GM21786 (cell line): ENCODE data around the gene KCNN1.
A peak's percentile ranks its signal among the peaks of the same experiment; 100 is the strongest.
"Not testable (repeated sequence)": the region's sequence is repeated elsewhere in the genome, so short reads cannot be mapped to it uniquely, and the experiment has no call there.

ENCODE experiments used
- ATAC-seq: cut with Tn5 transposase; IDR thresholded peaks from one replicate; pipeline ENCODE4 v1.9.1; 2021; ENCODE audit not compliant: unreplicated experiment

The KCNN1 gene

GRCh38 chr19:17966550-17967256 lies at the start of gene KCNN1:
TSS of gene KCNN1 (plus strand) at chr19:17967107. CDS start at chr19:17973889, 6,782 bp downstream.
- ATAC-seq: no peak

GRCh38 chr19:17918151-17918550 lies 48.8 kb upstream of the KCNN1 start:
- not testable (repeated sequence) for ATAC-seq

- not testable (repeated sequence) for ATAC-seq
These were observed 47.8 kb upstream of the KCNN1 start for GRCh38 chr19:17919122-17919521.

- no peak for ATAC-seq
These were observed 46.4 kb upstream of the KCNN1 start for GRCh38 chr19:17920527-17920926.

GRCh38 chr19:17922138-17922537 lies 44.8 kb upstream of the KCNN1 start:
- no peak for ATAC-seq

- ATAC-seq: no peak
These were observed 40.9 kb upstream of the KCNN1 start for GRCh38 chr19:17926044-17926443.

GRCh38 chr19:17929056-17929455 lies 37.9 kb upstream of the KCNN1 start:
- ATAC-seq: no peak

- ATAC-seq: no peak
These were observed 35.2 kb upstream of the KCNN1 start for GRCh38 chr19:17931532-17932191.

- peak; percentile 66 for ATAC-seq
These were observed 34.2 kb upstream of the KCNN1 start, which contains the start of gene CCDC124 for GRCh38 chr19:17932485-17933338. TSS of gene CCDC124 (plus strand) at chr19:17933015. CDS start at chr19:17936421, 3,406 bp downstream.

GRCh38 chr19:17933414-17934129 lies 33.3 kb upstream of the KCNN1 start:
- ATAC-seq: no peak

- no peak for ATAC-seq
These were observed 30.5 kb upstream of the KCNN1 start for GRCh38 chr19:17936379-17936778.

GRCh38 chr19:17937371-17937900 lies 29.5 kb upstream of the KCNN1 start:
- ATAC-seq: no peak

GRCh38 chr19:17938092-17938845 lies 28.6 kb upstream of the KCNN1 start:
- ATAC-seq: no peak

- no peak for ATAC-seq
These were observed 24.7 kb upstream of the KCNN1 start for GRCh38 chr19:17942181-17942580.

GRCh38 chr19:17942582-17943273 lies 24.2 kb upstream of the KCNN1 start:
- no peak for ATAC-seq

- no peak for ATAC-seq
These were observed 23.4 kb upstream of the KCNN1 start for GRCh38 chr19:17943274-17944221.

GRCh38 chr19:17944301-17944700 lies 22.6 kb upstream of the KCNN1 start:
- no peak for ATAC-seq
